Ecto neural progenitor cell (in vitro differentiated cells): Measurements from ENCODE around the gene CEP83.
"Not testable (repeated sequence)": the region's sequence is repeated elsewhere in the genome, so short reads cannot be mapped to it uniquely, and the experiment has no call there.

ENCODE experiments used
- DNase-seq: peaks from one replicate; pipeline ENCODE4 v3.0.0-alpha.2; 2018; ENCODE audit warnings: low spot score

Gene CEP83, protein sequence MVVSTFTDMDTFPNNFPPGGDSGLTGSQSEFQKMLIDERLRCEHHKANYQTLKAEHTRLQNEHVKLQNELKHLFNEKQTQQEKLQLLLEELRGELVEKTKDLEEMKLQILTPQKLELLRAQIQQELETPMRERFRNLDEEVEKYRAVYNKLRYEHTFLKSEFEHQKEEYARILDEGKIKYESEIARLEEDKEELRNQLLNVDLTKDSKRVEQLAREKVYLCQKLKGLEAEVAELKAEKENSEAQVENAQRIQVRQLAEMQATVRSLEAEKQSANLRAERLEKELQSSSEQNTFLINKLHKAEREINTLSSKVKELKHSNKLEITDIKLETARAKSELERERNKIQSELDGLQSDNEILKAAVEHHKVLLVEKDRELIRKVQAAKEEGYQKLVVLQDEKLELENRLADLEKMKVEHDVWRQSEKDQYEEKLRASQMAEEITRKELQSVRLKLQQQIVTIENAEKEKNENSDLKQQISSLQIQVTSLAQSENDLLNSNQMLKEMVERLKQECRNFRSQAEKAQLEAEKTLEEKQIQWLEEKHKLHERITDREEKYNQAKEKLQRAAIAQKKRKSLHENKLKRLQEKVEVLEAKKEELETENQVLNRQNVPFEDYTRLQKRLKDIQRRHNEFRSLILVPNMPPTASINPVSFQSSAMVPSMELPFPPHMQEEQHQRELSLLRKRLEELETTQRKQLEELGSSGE

GRCh38 chr12:94459728-94460615 lies at the start of gene CEP83:
Gene CEP83 (minus strand): TSS chr12:94459867. CDS start chr12:94412490, 47,377 bp downstream.
- peak; percentile 97 for DNase-seq

- DNase-seq = no peak
Observed at GRCh38 chr12:94509317-94509716, 49.6 kb upstream of the CEP83 start.

- no peak for DNase-seq
Observed at GRCh38 chr12:94507455-94507854, 47.8 kb upstream of the CEP83 start.

DNA sequence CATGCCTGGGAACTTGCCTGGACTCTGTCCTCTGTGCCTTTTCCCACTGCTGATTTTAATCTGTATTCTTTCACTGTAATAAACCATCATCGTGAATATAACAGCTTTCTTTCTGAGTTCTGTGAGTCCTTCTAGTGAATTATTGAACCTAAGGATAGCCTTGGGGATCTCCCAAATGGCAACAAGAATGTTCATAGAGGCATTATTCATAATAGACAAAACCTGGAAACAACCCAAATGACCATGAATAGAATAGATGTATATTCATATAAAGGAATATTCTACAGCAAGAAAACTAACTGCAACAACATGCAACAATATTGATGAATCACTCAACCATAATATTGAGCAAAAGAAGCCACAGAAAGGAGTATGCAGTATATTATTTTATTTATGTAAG lies 44.7 kb upstream of the CEP83 start:
- DNase-seq = no peak

DNA sequence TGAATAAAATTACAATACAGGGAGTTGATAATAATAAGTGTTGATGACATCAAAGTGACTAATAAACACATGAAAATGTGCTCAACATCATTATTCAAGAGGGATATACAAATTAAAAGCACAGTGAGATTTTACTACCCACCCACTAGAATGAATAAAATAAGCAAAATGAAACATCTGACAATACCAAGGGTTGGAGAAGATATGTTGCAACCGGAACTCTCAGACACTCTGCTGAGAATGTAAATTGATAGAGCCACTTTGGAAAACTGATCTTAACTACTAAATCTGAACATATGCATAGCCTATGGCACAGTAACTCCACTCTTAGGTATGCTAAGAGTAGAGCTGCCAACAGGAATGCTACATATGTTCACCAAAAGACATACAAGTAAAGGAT lies 44.0 kb upstream of the CEP83 start:
- DNase-seq = no peak

DNA sequence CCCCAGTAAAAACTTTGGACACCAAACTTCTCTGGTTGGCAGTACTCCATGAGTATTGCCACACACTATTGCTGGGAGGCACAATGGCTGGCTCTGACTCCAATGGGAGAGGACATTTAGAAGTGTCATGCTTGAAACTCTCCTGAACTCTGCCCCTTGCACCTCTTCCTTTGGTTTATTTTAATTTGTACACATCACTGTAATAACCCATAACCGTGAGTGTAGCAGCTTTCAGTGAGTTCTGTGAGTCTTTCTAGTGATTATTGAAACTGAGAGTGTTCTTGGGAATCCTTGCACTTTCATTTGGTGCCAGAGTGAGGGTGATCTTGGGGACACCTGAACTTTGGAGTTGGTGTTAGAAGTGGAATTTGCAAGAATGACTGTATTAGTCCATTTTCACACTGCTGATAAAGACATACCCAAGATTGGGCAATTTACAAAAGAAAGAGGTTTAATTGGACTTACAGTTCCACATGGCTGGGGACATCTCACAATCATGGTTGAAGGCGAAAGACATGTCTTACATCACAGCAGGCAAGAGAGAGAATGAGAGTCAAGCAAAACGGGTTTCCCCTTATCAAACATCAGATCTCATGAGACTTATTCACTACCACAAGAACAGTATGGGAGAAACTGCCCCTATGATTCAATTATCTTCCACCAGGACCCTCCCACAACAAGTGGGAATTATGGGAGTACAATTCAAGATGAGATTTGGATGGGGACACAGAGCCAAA lies 41.3 kb upstream of the CEP83 start:
- no peak for DNase-seq

GRCh38 chr12:94498698-94499097 lies 39.0 kb upstream of the CEP83 start:
- DNase-seq = no peak

DNA sequence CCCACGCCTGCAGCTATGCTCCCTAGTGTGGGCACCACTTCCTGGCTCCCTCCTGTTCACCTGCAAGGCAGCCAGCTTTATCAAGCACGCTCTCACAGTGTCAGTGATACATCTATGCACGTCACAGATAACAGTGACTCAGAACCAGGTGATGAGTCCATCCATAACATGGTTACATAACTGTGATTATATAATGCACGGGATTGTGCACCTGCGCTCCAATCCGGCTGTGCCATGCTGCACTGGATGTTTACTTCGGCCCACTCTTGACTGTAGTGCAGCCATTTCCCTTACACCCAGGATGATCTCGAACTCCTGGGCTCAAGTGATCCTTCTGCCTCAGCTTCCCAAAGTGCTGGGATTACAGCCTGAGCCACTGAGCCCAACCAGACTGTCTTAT lies 38.4 kb upstream of the CEP83 start:
- DNase-seq = no peak

GRCh38 chr12:94495445-94496115 lies 35.9 kb upstream of the CEP83 start:
- no peak for DNase-seq

GRCh38 chr12:94491489-94491888 lies 31.8 kb upstream of the CEP83 start:
- DNase-seq = no peak

- DNase-seq = no peak
Observed at GRCh38 chr12:94488463-94488862, 28.8 kb upstream of the CEP83 start.

- no peak for DNase-seq
Observed at GRCh38 chr12:94481734-94482133, 22.1 kb upstream of the CEP83 start.

DNA sequence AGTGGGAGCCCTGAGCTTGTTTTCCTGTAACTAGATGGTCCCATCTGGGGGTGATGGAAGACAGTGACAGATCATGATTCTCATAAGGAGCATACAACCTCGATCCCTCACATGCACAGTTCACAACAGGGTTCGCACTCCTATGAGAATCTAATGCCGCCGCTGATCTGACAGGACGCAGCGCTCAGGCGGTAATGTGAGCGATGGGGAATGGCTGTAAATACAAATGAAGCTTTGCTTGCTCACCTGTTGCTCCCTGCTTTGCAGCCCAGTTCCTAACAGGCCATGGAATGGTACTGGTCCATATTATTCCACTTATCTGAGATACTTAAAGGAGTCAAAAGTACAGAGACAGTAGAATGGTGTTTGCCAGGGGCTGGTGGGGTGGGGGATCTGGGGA lies 9.9 kb upstream of the CEP83 start:
- DNase-seq = no peak

DNA sequence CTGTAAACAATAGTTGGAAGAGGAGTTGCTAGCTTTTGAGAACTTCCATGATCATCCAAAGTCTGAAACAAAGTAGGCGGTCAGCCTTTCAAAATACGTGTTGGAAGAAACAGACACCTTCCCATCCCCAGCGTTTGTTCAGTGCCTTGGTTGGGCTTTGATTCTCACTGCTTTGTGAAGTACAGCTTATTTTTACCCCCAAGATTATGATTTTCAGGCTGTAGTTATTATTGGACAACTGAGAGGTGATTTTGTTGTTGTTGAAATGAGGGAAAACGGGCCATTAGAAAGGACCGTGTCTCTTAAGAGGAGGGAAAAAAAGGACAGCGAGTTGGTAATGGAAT lies 921 bp upstream of the CEP83 start:
- no peak for DNase-seq

DNA sequence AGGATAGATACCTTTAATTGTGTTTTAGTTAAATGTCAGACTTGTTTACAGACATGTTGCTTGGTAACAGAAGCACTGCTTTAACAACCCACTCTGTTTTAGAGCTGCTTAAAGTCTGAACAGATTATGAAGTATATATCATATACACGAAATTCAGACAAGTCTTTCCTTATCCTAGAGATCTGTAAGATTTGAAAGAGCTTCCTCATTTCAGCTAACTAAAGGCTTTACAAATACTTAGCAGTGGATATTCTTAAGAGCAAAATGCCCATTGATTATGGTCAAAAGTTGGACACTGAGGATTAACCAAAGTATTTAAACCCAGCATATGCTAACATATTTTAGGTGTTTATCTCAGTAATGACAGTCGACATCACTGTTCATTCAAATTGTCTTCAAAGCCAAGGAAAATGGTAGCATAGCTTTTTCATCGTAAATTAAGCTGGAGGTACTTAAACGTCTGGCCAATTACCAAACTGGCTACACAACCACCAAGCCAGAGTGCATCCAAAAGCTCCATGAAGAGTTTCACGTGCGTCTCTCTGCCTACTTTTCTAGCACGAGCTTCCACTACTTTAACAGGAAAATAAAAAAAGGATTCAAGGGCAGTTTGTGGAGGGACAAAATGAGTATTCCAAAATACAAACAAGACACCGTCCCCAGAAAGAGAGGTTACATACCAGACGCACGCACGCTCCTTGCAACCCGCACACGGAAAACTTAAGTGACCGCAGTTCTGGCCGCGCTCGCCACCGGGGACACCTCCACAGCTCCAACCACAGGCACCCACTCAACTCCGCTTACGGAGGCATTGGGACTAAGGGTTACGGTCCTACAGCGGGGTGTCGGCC lies 565 bp downstream of the CEP83 start:
- no peak for DNase-seq

DNA sequence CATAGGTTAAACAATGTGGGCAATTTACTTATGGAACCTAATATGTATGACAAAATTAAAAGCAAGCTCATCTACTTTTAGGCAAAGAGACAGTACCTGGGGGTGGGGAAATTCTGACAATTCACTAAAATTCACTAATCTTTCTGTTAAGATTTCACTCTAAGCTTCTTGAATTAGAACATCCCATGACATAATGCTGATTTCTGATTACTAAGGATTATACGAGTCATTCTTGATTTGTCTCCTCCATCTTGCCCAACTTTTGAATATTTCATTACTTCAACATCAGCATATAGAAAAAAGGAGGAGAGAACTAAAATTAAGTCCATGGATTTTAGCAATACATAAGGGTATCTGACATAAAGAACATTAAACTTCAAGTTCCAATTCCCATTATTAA lies 2.4 kb downstream of the CEP83 start:
- DNase-seq = no peak

DNA sequence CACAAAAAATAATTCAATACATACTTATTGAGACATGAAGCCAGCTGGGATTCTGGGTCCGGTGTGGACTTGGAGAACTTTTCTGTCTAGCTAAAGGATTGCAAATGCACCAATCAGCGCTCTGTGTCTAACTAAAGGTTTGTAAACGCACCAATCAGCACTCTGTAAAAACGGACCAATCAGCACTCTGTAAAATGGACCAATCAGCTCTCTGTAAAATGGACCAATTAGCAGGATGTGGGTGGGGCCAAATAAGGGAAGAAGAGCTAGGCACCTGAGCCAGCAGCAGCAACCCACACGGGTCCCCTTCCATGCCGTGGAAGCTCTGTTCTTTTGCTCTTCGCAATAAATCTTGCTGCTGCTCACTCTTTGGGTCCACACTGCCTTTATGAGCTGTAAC lies 5.3 kb downstream of the CEP83 start:
- not testable (repeated sequence) for DNase-seq

- DNase-seq = no peak
Observed at GRCh38 chr12:94445662-94446061, 14.0 kb downstream of the CEP83 start.

GRCh38 chr12:94437303-94437702 lies 22.4 kb downstream of the CEP83 start:
- no peak for DNase-seq

- DNase-seq = peak; percentile 50
Observed at GRCh38 chr12:94435511-94435927, 24.1 kb downstream of the CEP83 start.
